H9 (cell line): ENCODE measurements around the gene LRIG1. TPM values are rescaled to one million over a fixed set of nuclear protein-coding genes. Genes with fewer than 3 reads are reported as not detected.

ENCODE experiments used
- DNase-seq: peaks from one replicate; pipeline ENCODE4 v3.0.0-alpha.2; 2017
- H2AFZ ChIP-seq: one replicate; pipeline ENCODE4 v1.6.1; 2013; ENCODE audit warnings: mild to moderate bottlenecking, low read length, control low read depth, moderate library complexity
- H2AK5ac ChIP-seq: 2 replicates; pipeline ENCODE4 v1.6.1; 2013; ENCODE audit warnings: low read length, control low read depth, mixed read lengths; ENCODE audit not compliant: insufficient read length
- H2BK120ac ChIP-seq: one replicate; pipeline ENCODE4 v1.6.1; 2013; ENCODE audit warnings: low read depth, mild to moderate bottlenecking, low read length, control low read depth, inconsistent platforms; ENCODE audit not compliant: poor library complexity, severe bottlenecking
- H2BK12ac ChIP-seq: 2 replicates; pipeline ENCODE4 v1.6.1; 2013; ENCODE audit warnings: low read length, control low read depth, mixed read lengths, low read depth; ENCODE audit not compliant: insufficient read length
- H2BK15ac ChIP-seq: 2 replicates; pipeline ENCODE4 v1.6.1; 2013; ENCODE audit warnings: low read depth, low read length, control low read depth
- H2BK20ac ChIP-seq: one replicate; pipeline ENCODE4 v1.6.1; 2013; ENCODE audit warnings: low read depth, mild to moderate bottlenecking, low read length, control low read depth, inconsistent platforms; ENCODE audit not compliant: poor library complexity, severe bottlenecking
- H2BK5ac ChIP-seq: 2 replicates; pipeline ENCODE4 v1.6.1; 2013; ENCODE audit warnings: low read length, control low read depth, mixed read lengths; ENCODE audit not compliant: insufficient read length
- H3K14ac ChIP-seq: 2 replicates; pipeline ENCODE4 v1.6.1; 2013; ENCODE audit warnings: low read length, control low read depth; ENCODE audit not compliant: insufficient read depth
- H3K18ac ChIP-seq: 2 replicates; pipeline ENCODE4 v1.6.1; 2013; ENCODE audit warnings: low read depth, mild to moderate bottlenecking, mixed read lengths, low read length, control low read depth; ENCODE audit not compliant: insufficient read length
- H3K23ac ChIP-seq: 2 replicates; pipeline ENCODE4 v1.6.1; 2013; ENCODE audit warnings: low read length, control low read depth, mixed read lengths, low read depth; ENCODE audit not compliant: insufficient read length
- H3K23me2 ChIP-seq: 2 replicates; pipeline ENCODE4 v1.6.1; 2013; ENCODE audit warnings: low read depth, mild to moderate bottlenecking, mixed read lengths, low read length, control low read depth; ENCODE audit not compliant: insufficient read length, poor library complexity, severe bottlenecking
- H3K27ac ChIP-seq: 2 replicates; pipeline ENCODE4 v1.5.1; 2013; ENCODE audit warnings: low read length, control low read depth, mixed read lengths, low read depth; ENCODE audit not compliant: insufficient read length
- H3K27me3 ChIP-seq: 2 replicates; pipeline ENCODE4 v1.6.1; 2013; ENCODE audit warnings: low read length, control low read depth, inconsistent platforms; ENCODE audit not compliant: insufficient read depth
- H3K4ac ChIP-seq: 2 replicates; pipeline ENCODE4 v1.6.1; 2013; ENCODE audit warnings: low read depth, mild to moderate bottlenecking, control low read depth, inconsistent platforms, low read length, moderate library complexity
- H3K4me1 ChIP-seq: 2 replicates; pipeline ENCODE4 v1.6.1; 2013; ENCODE audit warnings: low read length, control low read depth, inconsistent platforms; ENCODE audit not compliant: insufficient read depth
- H3K4me2 ChIP-seq: 2 replicates; pipeline ENCODE4 v1.6.1; 2013; ENCODE audit warnings: low read length, control low read depth, mixed read lengths; ENCODE audit not compliant: insufficient read length, insufficient read depth
- H3K56ac ChIP-seq: 2 replicates; pipeline ENCODE4 v1.6.1; 2013; ENCODE audit warnings: low read depth, mild to moderate bottlenecking, mixed read lengths, low read length, control low read depth; ENCODE audit not compliant: insufficient read length
- H3K79me1 ChIP-seq: 2 replicates; pipeline ENCODE4 v1.6.1; 2013; ENCODE audit warnings: low read depth, mild to moderate bottlenecking, moderate library complexity, low read length, control low read depth, inconsistent platforms; ENCODE audit not compliant: insufficient read depth, poor library complexity, severe bottlenecking
- H3K79me2 ChIP-seq: 2 replicates; pipeline ENCODE4 v1.6.1; 2013; ENCODE audit warnings: low read length, control low read depth, inconsistent platforms; ENCODE audit not compliant: insufficient read depth
- H3K9ac ChIP-seq: 2 replicates; pipeline ENCODE4 v1.6.1; 2013; ENCODE audit warnings: low read length, control low read depth, mixed read lengths; ENCODE audit not compliant: insufficient read length; ENCODE audit errors: extremely low read depth
- H3K9me3 ChIP-seq: one replicate; pipeline ENCODE4 v1.6.1; 2013; ENCODE audit warnings: low read depth, low read length, inconsistent platforms; ENCODE audit not compliant: control insufficient read depth
- H3T11ph ChIP-seq: one replicate; pipeline ENCODE4 v1.6.1; 2013; ENCODE audit warnings: mild to moderate bottlenecking, low read length, control low read depth, inconsistent platforms
- H4K20me1 ChIP-seq: one replicate; pipeline ENCODE4 v1.6.1; 2013; ENCODE audit not compliant: control insufficient read depth, insufficient read length, insufficient read depth
- H4K5ac ChIP-seq: 2 replicates; pipeline ENCODE4 v1.6.1; 2013; ENCODE audit warnings: low read depth, mild to moderate bottlenecking, mixed read lengths, low read length, control low read depth; ENCODE audit not compliant: insufficient read length
- H4K8ac ChIP-seq: replicated peaks from 2 replicates; pipeline ENCODE4 v1.6.1; 2013; ENCODE audit warnings: low read length, control low read depth, mixed read lengths, low read depth; ENCODE audit not compliant: insufficient read length
- H4K91ac ChIP-seq: 2 replicates; pipeline ENCODE4 v1.6.1; 2013; ENCODE audit warnings: low read depth, mild to moderate bottlenecking, moderate library complexity, mixed read lengths, low read length, control low read depth; ENCODE audit not compliant: insufficient read length
- H3K27ac Mint-ChIP-seq, 3 experiments: 2 replicates in 2 of 3; 3 replicates in 1 of 3; pipeline ENCODE4 v1.8.0; 2020 to 2021; ENCODE audit warnings: mixed read lengths in 3 of 3, mild to moderate bottlenecking in 1 of 3, moderate library complexity in 1 of 3
- H3K27me3 Mint-ChIP-seq: 2 replicates; pipeline ENCODE4 v1.8.0; 2021; ENCODE audit warnings: low read depth, mild to moderate bottlenecking, moderate library complexity, mixed read lengths
- H3K36me3 Mint-ChIP-seq, 3 experiments: 2 replicates in 2 of 3; 3 replicates in 1 of 3; pipeline ENCODE4 v1.8.0; 2020 to 2021; ENCODE audit warnings: low read depth in 3 of 3, mixed read lengths in 3 of 3; ENCODE audit not compliant: insufficient read depth in 1 of 3
- H3K4me1 Mint-ChIP-seq, 2 experiments: 2 replicates each; pipeline ENCODE4 v1.8.0; 2020; ENCODE audit warnings: mixed read lengths in 2 of 2
- H3K4me3 Mint-ChIP-seq, 2 experiments: 2 replicates in 1 of 2; 3 replicates in 1 of 2; pipeline ENCODE4 v1.8.0; 2020 to 2021; ENCODE audit warnings: mild to moderate bottlenecking in 2 of 2, mixed read lengths in 2 of 2, moderate library complexity in 1 of 2
- H3K9me3 Mint-ChIP-seq, 2 experiments: 2 replicates in 1 of 2; 3 replicates in 1 of 2; pipeline ENCODE4 v1.8.0; 2020; ENCODE audit warnings: mild to moderate bottlenecking in 2 of 2, mixed read lengths in 2 of 2, moderate library complexity in 1 of 2
- WGBS: extraction: QIAGEN DNeasy Blood & Tissue Kit; methylation state at CpG from one replicate; pipeline ENCODE4 v1.1.7; 2013; ENCODE audit warnings: missing lambda C conversion rate, low lambda C conversion rate, mixed read lengths; ENCODE audit not compliant: insufficient read length; ENCODE audit errors: extremely low coverage; 5-methylcytosine and 5-hydroxymethylcytosine counted together
- total RNA-seq: library from RNA; stranded (reverse); gene quantifications from 2 replicates; pipeline ENCODE4 v1.2.1, GENCODE V29; 2021
- TF ChIP-seq, protein P1 (sequence below): fragments of 200-600 bp; sonication (generic); conservative IDR thresholded peaks from 3 replicates; pipeline ENCODE4 v1.8.0; 2021; ENCODE audit warnings: antibody characterized with exemption, mild to moderate bottlenecking

The LRIG1 gene
- total RNA-seq, 1 experiment from 2014 or later: 70.3 TPM

DNA sequence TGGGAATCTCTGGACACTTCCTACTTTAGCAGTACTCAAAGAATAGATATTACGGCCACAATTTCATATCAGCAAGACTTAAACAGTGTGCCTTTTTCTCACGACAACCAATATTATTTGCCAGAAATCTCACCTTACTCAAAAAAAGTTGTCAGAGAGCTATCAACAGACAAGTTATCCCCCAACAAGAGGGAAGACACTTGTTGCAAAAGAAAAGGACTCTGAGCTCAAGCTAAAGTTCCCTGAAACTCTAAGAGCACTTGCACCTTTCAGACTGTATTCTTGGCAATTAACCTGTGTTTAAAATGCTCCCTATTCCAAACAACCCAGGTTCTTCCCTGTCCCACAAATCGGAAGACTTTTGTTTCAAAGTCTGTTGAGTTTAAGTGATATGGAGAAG is 4.5 kb downstream of the LRIG1 start:
- TF ChIP-seq, protein P1, sequence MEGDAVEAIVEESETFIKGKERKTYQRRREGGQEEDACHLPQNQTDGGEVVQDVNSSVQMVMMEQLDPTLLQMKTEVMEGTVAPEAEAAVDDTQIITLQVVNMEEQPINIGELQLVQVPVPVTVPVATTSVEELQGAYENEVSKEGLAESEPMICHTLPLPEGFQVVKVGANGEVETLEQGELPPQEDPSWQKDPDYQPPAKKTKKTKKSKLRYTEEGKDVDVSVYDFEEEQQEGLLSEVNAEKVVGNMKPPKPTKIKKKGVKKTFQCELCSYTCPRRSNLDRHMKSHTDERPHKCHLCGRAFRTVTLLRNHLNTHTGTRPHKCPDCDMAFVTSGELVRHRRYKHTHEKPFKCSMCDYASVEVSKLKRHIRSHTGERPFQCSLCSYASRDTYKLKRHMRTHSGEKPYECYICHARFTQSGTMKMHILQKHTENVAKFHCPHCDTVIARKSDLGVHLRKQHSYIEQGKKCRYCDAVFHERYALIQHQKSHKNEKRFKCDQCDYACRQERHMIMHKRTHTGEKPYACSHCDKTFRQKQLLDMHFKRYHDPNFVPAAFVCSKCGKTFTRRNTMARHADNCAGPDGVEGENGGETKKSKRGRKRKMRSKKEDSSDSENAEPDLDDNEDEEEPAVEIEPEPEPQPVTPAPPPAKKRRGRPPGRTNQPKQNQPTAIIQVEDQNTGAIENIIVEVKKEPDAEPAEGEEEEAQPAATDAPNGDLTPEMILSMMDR: no peak
- no peak for DNase-seq
- Histone ChIP-seq H3K27me3 (no peaks in the 10 kb centered on the region), H2BK12ac (no peak overlapping the region), H3K23ac (no peak overlapping the region), H2BK5ac (no peak overlapping the region), H3T11ph (no peak overlapping the region), H4K91ac (no peak overlapping the region), H2BK20ac (no peak overlapping the region), H4K20me1 (peaks cover 2% of the 10 kb centered on the region), H3K23me2 (peaks cover 13% of the 10 kb centered on the region), H3K9ac (no peak overlapping the region), H2AK5ac (no peak overlapping the region), H3K56ac (no peak overlapping the region), H4K8ac (no peak overlapping the region), H3K79me1 (no peaks in the 10 kb centered on the region), H3K14ac (no peak overlapping the region), H3K4me1 (peaks cover 25% of the 10 kb centered on the region), H3K79me2 (peaks cover 50% of the 10 kb centered on the region), H3K4ac (no peak overlapping the region), H2BK120ac (no peak overlapping the region), H2AFZ (no peak overlapping the region), H4K5ac (no peak overlapping the region), H3K9me3 (no peaks in the 10 kb centered on the region), H3K4me2 (peak overlapping the region; percentile 90), H3K27ac (peak overlapping the region; percentile 97), H2BK15ac (no peak overlapping the region), H3K18ac (no peak overlapping the region)
- Mint-ChIP-seq H3K4me3 (peak overlapping the region; percentile 40 to 99), H3K9me3 (peaks cover 0 to 3% of the 10 kb centered on the region in 2 experiments; a peak in 3 of 5 replicates), H3K27ac (peak overlapping the region; percentile 69 to 97 (median 96); a peak in 6 of 7 replicates), H3K4me1 (peaks cover 78 to 84% of the 10 kb centered on the region in 2 experiments), H3K36me3 (peaks cover 2 to 12% (median 10%) of the 10 kb centered on the region in 3 experiments; a peak in 6 of 7 replicates), H3K27me3 (no peaks in the 10 kb centered on the region)
- no CpG with 5 or more reads among the region's 3 CpGs for WGBS
